ENCODE results near the gene HDAC5. TPM values are rescaled to one million over a fixed set of nuclear protein-coding genes. Genes with fewer than 3 reads are reported as not detected.
"Not testable (repeated sequence)": the region's sequence is repeated elsewhere in the genome, so short reads cannot be mapped to it uniquely, and the experiment has no call there.

The HDAC5 gene
- total RNA-seq, 1 donor from 2014 or later: 28.2 TPM

GRCh38 chr17:44111777-44112176 lies 11.7 kb downstream of the HDAC5 start:
- no peak for DNase-seq (ENCODE audit: low read depth in 2 of 2)

GRCh38 chr17:44110823-44111633 lies 12.4 kb downstream of the HDAC5 start:
- peak; percentile 82 to 92 for DNase-seq (ENCODE audit: low read depth in 2 of 2)

GRCh38 chr17:44110011-44110686 lies 13.3 kb downstream of the HDAC5 start:
- DNase-seq (ENCODE audit: low read depth in 2 of 2): no peak

GRCh38 chr17:44109312-44109630 lies 14.2 kb downstream of the HDAC5 start:
- no peak for DNase-seq (ENCODE audit: low read depth in 2 of 2)

GRCh38 chr17:44108440-44109311 lies 14.8 kb downstream of the HDAC5 start:
- peak; percentile 51 to 70 for DNase-seq (ENCODE audit: low read depth in 2 of 2)

- no peak for DNase-seq (ENCODE audit: low read depth in 2 of 2)
These were observed 16.6 kb downstream of the HDAC5 start for GRCh38 chr17:44106801-44107200.

- DNase-seq (ENCODE audit: low read depth in 2 of 2): no peak
These were observed 17.5 kb downstream of the HDAC5 start for GRCh38 chr17:44105941-44106340.

- DNase-seq (ENCODE audit: low read depth in 2 of 2): no peak
These were observed 18.0 kb downstream of the HDAC5 start for GRCh38 chr17:44105483-44105882.

GRCh38 chr17:44102849-44103622 lies 20.4 kb downstream of the HDAC5 start:
- no peak for DNase-seq (ENCODE audit: low read depth in 2 of 2)

- not testable (repeated sequence) for DNase-seq (ENCODE audit: low read depth in 2 of 2)
These were observed 21.6 kb downstream of the HDAC5 start for GRCh38 chr17:44101858-44102257.

- DNase-seq (ENCODE audit: low read depth in 2 of 2): peak in 1 of 2 donors; percentile 36
These were observed 26.1 kb downstream of the HDAC5 start for GRCh38 chr17:44097110-44097958.

- DNase-seq (ENCODE audit: low read depth in 2 of 2): peak; percentile 94 to 96
These were observed 27.6 kb downstream of the HDAC5 start for GRCh38 chr17:44095647-44096496.

- no peak for DNase-seq (ENCODE audit: low read depth in 2 of 2)
These were observed 28.1 kb downstream of the HDAC5 start for GRCh38 chr17:44095388-44095646.

GRCh38 chr17:44094701-44095387 lies 28.6 kb downstream of the HDAC5 start:
- no peak for DNase-seq (ENCODE audit: low read depth in 2 of 2)

GRCh38 chr17:44093231-44093900 lies 30.1 kb downstream of the HDAC5 start:
- no peak for DNase-seq (ENCODE audit: low read depth in 2 of 2)

GRCh38 chr17:44092051-44092450 lies 31.4 kb downstream of the HDAC5 start:
- no peak for DNase-seq (ENCODE audit: low read depth in 2 of 2)

GRCh38 chr17:44091200-44091997 lies 32.0 kb downstream of the HDAC5 start:
- no peak for DNase-seq (ENCODE audit: low read depth in 2 of 2)

- no peak for DNase-seq (ENCODE audit: low read depth in 2 of 2)
These were observed 35.2 kb downstream of the HDAC5 start for GRCh38 chr17:44088254-44088653.
